GM18951 (cell line): ENCODE data around the gene DECR2.
"Not testable (repeated sequence)": the region's sequence is repeated elsewhere in the genome, so short reads cannot be mapped to it uniquely, and the experiment has no call there.

Experiments used
- POLR2A ChIP-seq: IDR thresholded peaks from 4 replicates; pipeline ENCODE4 v1.6.1; 2011; ENCODE audit warnings: mild to moderate bottlenecking; ENCODE audit not compliant: insufficient read length, insufficient read depth; ENCODE audit errors: extremely low read depth
- in situ Hi-C: fragments of 300-500 bp; cut with MboI; formaldehyde crosslinking; loops from one replicate; pipeline ENCODE4 v1.12.0; 2022; ENCODE audit warnings: low sequenced_read_pairs, mixed read lengths, inconsistent platforms; ENCODE audit not compliant: unreplicated experiment

Gene DECR2

GRCh38 chr16:378821-379182 is 22.9 kb upstream of the DECR2 start:
- TF ChIP-seq POLR2A: no peak
- in situ Hi-C loops: no loop called here

- TF ChIP-seq POLR2A: no peak
- in situ Hi-C loops: no loop called here
These were observed 22.3 kb upstream of the DECR2 start for GRCh38 chr16:379183-379960.

- in situ Hi-C loops: no loop called here
- no peak for TF ChIP-seq POLR2A
These were observed 21.5 kb upstream of the DECR2 start for GRCh38 chr16:379961-380761.

- no peak for TF ChIP-seq POLR2A
- in situ Hi-C loops: no loop called here
These were observed 21.0 kb upstream of the DECR2 start for GRCh38 chr16:380762-381011.

- no peak for TF ChIP-seq POLR2A
- in situ Hi-C loops: no loop called here
These were observed 20.5 kb upstream of the DECR2 start for GRCh38 chr16:381012-381788.

GRCh38 chr16:381789-382717 is 19.6 kb upstream of the DECR2 start, which contains the start of gene PGAP6:
PGAP6 (minus strand) TSS chr16:381978; CDS start chr16:381821, 157 bp downstream.
- peak; percentile 84 for TF ChIP-seq POLR2A
- in situ Hi-C loops: no loop called here

GRCh38 chr16:383326-384051 is 18.2 kb upstream of the DECR2 start:
- TF ChIP-seq POLR2A: peak; percentile 57
- in situ Hi-C loops: no loop called here

- TF ChIP-seq POLR2A: no peak
- in situ Hi-C loops: no loop called here
These were observed 15.0 kb upstream of the DECR2 start for GRCh38 chr16:386641-387156.

- in situ Hi-C loops: not testable (repeated sequence)
These were observed 13.7 kb upstream of the DECR2 start for GRCh38 chr16:387761-388666.

GRCh38 chr16:389352-389751 is 12.3 kb upstream of the DECR2 start:
- no peak for TF ChIP-seq POLR2A
- in situ Hi-C loops: no loop called here

- in situ Hi-C loops: no loop called here
These were observed 9.8 kb upstream of the DECR2 start for GRCh38 chr16:391885-392335.

More at GRCh38 chr16:391885-392335, 9.8 kb upstream of the DECR2 start:
- no peak for TF ChIP-seq POLR2A
